A549 (cell line): Measurements from ENCODE around the gene MAP4K4.

Experiments used
- ATOH8 ChIP-seq: fragments of 250-450 bp; sonication (Bioruptor Pico); IDR thresholded peaks from 2 replicates; pipeline ENCODE4 v1.5.0; 2020; ENCODE audit warnings: low read depth, mild to moderate bottlenecking, moderate library complexity
- NFE2L2 ChIP-seq: fragments of 150-350 bp; conservative IDR thresholded peaks from 2 replicates; pipeline ENCODE4 v1.6.1; 2014; ENCODE audit warnings: low read length
- POLR2A ChIP-seq: IDR thresholded peaks from 2 replicates; pipeline ENCODE4 v1.6.1; 2012; ENCODE audit warnings: mild to moderate bottlenecking, low read length
- RCOR1 ChIP-seq: fragments of 150-350 bp; IDR thresholded peaks from 2 replicates; pipeline ENCODE4 v1.6.1; 2014; ENCODE audit warnings: antibody characterized with exemption, low read length, low read depth
- REST ChIP-seq: fragments of 200-600 bp; sonication (generic); IDR thresholded peaks from 2 replicates; pipeline ENCODE4 v1.6.1; 2016; ENCODE audit warnings: antibody characterized with exemption, mild to moderate bottlenecking, moderate library complexity
- SMC3 ChIP-seq: fragments of >200 bp; sonication (Bioruptor Twin); formaldehyde crosslinking; IDR thresholded peaks from 3 replicates; pipeline ENCODE4 v1.6.1; 2018; ENCODE audit warnings: inconsistent platforms

GRCh38 chr2:101714118-101714517, 16.6 kb downstream of the MAP4K4 start:
- TF ChIP-seq SMC3: no peak
- no peak for TF ChIP-seq REST
- no peak for TF ChIP-seq NFE2L2
- TF ChIP-seq RCOR1: no peak
- TF ChIP-seq ATOH8: no peak
- no peak for TF ChIP-seq POLR2A
